CD4-positive, alpha-beta T cell (primary cell): ENCODE measurements around the gene MTG1. TPM values are rescaled to one million over a fixed set of nuclear protein-coding genes. Genes with fewer than 3 reads are reported as not detected.

Experiments used
- ATAC-seq: fragments of 200-7000 bp; cut with Tn5 transposase; one replicate; pipeline ENCODE4 v1.10.0; 2022; ENCODE audit warnings: mild to moderate bottlenecking; ENCODE audit not compliant: poor library complexity
- CTCF ChIA-PET: fragments of 350-600 bp; sonication (Branson Sonifier 250); formaldehyde crosslinking; loops from one replicate; lab custom pipeline; 2021; ENCODE audit warnings: antibody characterized with exemption, inconsistent platforms; lab: Charles Lee
- POLR2A ChIA-PET: fragments of 350-600 bp; sonication (Branson Sonifier 250); formaldehyde crosslinking; loops from one replicate; lab custom pipeline; 2021; ENCODE audit warnings: antibody characterized with exemption, inconsistent platforms; lab: Charles Lee
- DNase-seq, 14 experiments: peaks; one replicate each; pipeline ENCODE4 v3.0.0-alpha.2; 2013 to 2020; ENCODE audit warnings: mixed read lengths in 2 of 14
- H3K27ac ChIP-seq, 2 donors: one replicate each; pipeline versions ENCODE4 v1.5.1 to v1.7.0; 2013; ENCODE audit warnings: low read length in 2 of 2, low read depth in 1 of 2, mild to moderate bottlenecking in 1 of 2
- H3K27me3 ChIP-seq, 2 experiments: 1 replicate in 1 of 2; 2 replicates in 1 of 2; pipeline versions ENCODE4 v1.6.1 to v1.7.0; 2013; ENCODE audit warnings: low read length in 2 of 2, control low read depth in 1 of 2, mild to moderate bottlenecking in 1 of 2, moderate library complexity in 1 of 2; ENCODE audit not compliant: insufficient read depth in 2 of 2, control insufficient read depth in 1 of 2
- H3K36me3 ChIP-seq: one replicate; pipeline ENCODE4 v1.6.1; 2013; ENCODE audit warnings: low read length, control low read depth; ENCODE audit not compliant: insufficient read depth
- H3K4me1 ChIP-seq: one replicate; pipeline ENCODE4 v1.6.1; 2013; ENCODE audit warnings: low read length, control low read depth; ENCODE audit not compliant: insufficient read depth
- H3K4me3 ChIP-seq: one replicate; pipeline ENCODE4 v1.5.1; 2013; ENCODE audit warnings: mild to moderate bottlenecking, low read length, moderate library complexity
- H3K9me3 ChIP-seq, 2 experiments: 1 replicate in 1 of 2; 2 replicates in 1 of 2; pipeline versions ENCODE4 v1.6.1 to v1.7.0; 2013; ENCODE audit warnings: low read length in 2 of 2, mild to moderate bottlenecking in 2 of 2, control low read depth in 1 of 2, moderate library complexity in 1 of 2; ENCODE audit not compliant: control insufficient read depth in 1 of 2, insufficient read depth in 1 of 2
- H3K27ac Mint-ChIP-seq: one replicate; pipeline ENCODE4 v1.8.0; 2020; ENCODE audit warnings: mixed read lengths
- H3K27me3 Mint-ChIP-seq: one replicate; pipeline ENCODE4 v1.8.0; 2021; ENCODE audit warnings: mixed read lengths
- H3K36me3 Mint-ChIP-seq: one replicate; pipeline ENCODE4 v1.8.0; 2021; ENCODE audit warnings: low read depth, mixed read lengths
- H3K4me1 Mint-ChIP-seq: one replicate; pipeline ENCODE4 v1.8.0; 2021; ENCODE audit warnings: low read depth, mixed read lengths
- H3K4me3 Mint-ChIP-seq: one replicate; pipeline ENCODE4 v1.8.0; 2020; ENCODE audit warnings: mild to moderate bottlenecking, mixed read lengths
- H3K9me3 Mint-ChIP-seq: one replicate; pipeline ENCODE4 v1.8.0; 2020; ENCODE audit warnings: mixed read lengths
- intact Hi-C, 2 experiments: fragments of 100-400 bp; cut with DNase I in 1 of 2; cut with micrococcal nuclease in 1 of 2; formaldehyde crosslinking; loops; one replicate each; pipeline versions ENCODE4 v1.15.1 to v1.9.0; 2023 to 2025; cut with DNase I, micrococcal nuclease
- total RNA-seq, 174 experiments: library from RNA in 2 of 174; stranded (reverse) in 2 of 174; gene quantifications; one replicate each; pipeline ENCODE4 v1.2.3 and lab custom pipeline; 2021 to 2026
- TF ChIP-seq, protein P1 (sequence below): fragments of 200-600 bp; IDR thresholded peaks from one replicate; pipeline ENCODE4 v1.8.0; 2022; ENCODE audit warnings: antibody characterized with exemption, mild to moderate bottlenecking

The MTG1 gene
- total RNA-seq, 2 experiments from 2014 or later = 28.5 to 34.9 TPM

- Histone ChIP-seq H3K4me3 (no peak overlapping the region), H3K27ac (no peak overlapping the region), H3K27me3 (no peaks in the 10 kb centered on the region), H3K4me1 (peaks cover 39% of the 10 kb centered on the region), H3K36me3 (no peaks in the 10 kb centered on the region), H3K9me3 (no peaks in the 10 kb centered on the region)
- intact Hi-C loops = loop anchor here in 1 of 2 experiments (5.0 kb wide), 2 partner anchors 840 to 1070 kb away; partner anchors contain the start of genes INPP5A and STK32C
- Mint-ChIP-seq H3K4me3 (peak overlapping the region; percentile 87), H3K4me1 (peaks cover 4% of the 10 kb centered on the region), H3K9me3 (no peaks in the 10 kb centered on the region), H3K27me3 (no peaks in the 10 kb centered on the region), H3K36me3 (no peaks in the 10 kb centered on the region), H3K27ac (no peak overlapping the region)
- TF ChIP-seq, protein P1, sequence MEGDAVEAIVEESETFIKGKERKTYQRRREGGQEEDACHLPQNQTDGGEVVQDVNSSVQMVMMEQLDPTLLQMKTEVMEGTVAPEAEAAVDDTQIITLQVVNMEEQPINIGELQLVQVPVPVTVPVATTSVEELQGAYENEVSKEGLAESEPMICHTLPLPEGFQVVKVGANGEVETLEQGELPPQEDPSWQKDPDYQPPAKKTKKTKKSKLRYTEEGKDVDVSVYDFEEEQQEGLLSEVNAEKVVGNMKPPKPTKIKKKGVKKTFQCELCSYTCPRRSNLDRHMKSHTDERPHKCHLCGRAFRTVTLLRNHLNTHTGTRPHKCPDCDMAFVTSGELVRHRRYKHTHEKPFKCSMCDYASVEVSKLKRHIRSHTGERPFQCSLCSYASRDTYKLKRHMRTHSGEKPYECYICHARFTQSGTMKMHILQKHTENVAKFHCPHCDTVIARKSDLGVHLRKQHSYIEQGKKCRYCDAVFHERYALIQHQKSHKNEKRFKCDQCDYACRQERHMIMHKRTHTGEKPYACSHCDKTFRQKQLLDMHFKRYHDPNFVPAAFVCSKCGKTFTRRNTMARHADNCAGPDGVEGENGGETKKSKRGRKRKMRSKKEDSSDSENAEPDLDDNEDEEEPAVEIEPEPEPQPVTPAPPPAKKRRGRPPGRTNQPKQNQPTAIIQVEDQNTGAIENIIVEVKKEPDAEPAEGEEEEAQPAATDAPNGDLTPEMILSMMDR = no peak
- CTCF ChIA-PET = interaction anchor here (1.3 kb wide), 1 partner anchor 48 kb away, joined by 5 read pairs; no protein-coding TSS in a partner anchor
- ATAC-seq (no peak), DNase-seq (no peak)
- POLR2A ChIA-PET = interaction anchor here (0.6 to 3.5 kb wide), 5 partner anchors 11 to 41 kb away, joined by 3 to 19 read pairs (median 7); partner anchors contain the start of gene CALY
These were observed 16.7 kb upstream of the MTG1 start for GRCh38 chr10:133377025-133377817.

DNA sequence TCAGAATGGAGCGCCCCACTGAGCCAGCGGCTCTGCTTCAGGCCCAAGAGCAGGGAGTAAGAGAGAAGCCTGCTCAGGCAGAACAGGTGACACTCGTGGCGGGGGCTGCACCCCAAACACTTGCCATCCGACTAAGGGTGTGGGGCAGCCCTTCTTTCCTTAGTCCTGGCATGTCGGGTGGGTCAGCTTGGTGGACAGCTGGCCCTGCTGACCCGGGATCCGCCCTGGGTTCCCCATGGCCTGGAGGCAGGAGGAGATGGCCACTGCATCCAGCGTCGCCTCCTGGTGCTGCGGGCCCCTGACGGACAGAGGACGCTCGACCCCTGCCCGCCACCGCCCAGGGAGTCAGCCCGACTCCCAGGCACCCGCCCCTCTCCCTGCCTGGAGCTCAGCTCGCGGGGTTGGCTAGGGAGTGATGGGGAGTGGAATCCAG is 16.1 kb upstream of the MTG1 start:
- Mint-ChIP-seq H3K27me3 (no peaks in the 10 kb centered on the region), H3K27ac (peak overlapping the region; percentile 24), H3K36me3 (no peaks in the 10 kb centered on the region), H3K4me3 (peak overlapping the region; percentile 87), H3K9me3 (no peaks in the 10 kb centered on the region), H3K4me1 (peaks cover 4% of the 10 kb centered on the region)
- ChIA-PET CTCF (interaction anchor here (1.3 kb wide), 1 partner anchor 48 kb away, joined by 5 read pairs; no protein-coding TSS in a partner anchor), POLR2A (interaction anchor here (0.6 to 3.5 kb wide), 6 partner anchors 10 to 48 kb away, joined by 3 to 19 read pairs (median 6); partner anchors contain the start of gene CALY)
- Histone ChIP-seq H3K27me3 (no peaks in the 10 kb centered on the region), H3K9me3 (no peaks in the 10 kb centered on the region), H3K4me3 (peak overlapping the region; percentile 93), H3K4me1 (peaks cover 34% of the 10 kb centered on the region), H3K36me3 (no peaks in the 10 kb centered on the region), H3K27ac (peak overlapping the region in 1 of 2 donors; percentile 40)
- intact Hi-C loops = loop anchor here (2.0 to 5.0 kb wide), 3 partner anchors 49 to 1071 kb away; partner anchors contain the start of genes INPP5A (in 1 of the 2) and STK32C (in 1 of the 2)
- ATAC-seq = no peak
- TF ChIP-seq, protein P1 = no peak
- DNase-seq = no peak

DNA sequence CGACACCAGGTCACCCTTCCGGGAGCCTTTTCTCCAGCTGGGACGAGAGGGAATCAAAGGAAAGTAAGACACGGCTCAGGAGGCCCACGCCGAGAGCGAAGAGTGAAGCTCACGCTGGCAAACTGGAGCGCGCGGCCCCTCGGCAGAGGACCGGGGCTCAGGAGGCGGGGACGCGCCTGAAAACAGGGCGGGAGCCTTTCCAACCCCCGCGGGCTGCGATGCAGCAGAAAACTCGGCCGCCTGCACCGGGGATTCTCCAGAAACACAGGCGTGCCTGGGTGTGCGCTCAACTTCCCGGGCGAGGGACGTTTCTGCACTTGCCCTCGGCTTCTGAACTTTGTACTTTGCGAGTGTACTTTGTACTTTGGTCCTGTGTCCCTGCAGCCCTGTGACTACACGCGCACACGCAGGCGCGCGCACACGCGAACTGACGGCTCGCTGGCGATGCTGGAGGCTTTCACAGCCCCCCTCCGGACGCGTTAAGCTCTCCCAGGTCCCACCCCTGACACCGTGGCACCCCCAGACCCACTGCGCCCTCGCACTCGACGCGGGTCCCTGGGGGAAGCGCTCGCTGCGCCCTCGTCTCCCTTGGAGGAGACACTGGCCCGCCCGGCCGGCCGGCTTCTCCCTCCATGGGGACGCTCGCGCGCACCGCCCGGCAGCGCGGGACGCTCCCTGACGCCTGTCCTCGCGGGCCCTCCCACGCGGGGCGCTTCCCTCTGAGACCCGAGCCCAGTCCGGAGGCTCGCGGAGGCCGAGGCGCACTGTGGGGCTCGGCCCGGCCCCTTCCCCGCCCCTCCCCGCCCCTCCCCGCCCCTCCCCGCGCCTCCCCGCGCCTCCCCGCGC is 15.5 kb upstream of the MTG1 start:
- H3K9me3 Mint-ChIP-seq = no peaks in the 10 kb centered on the region

More for the DNA sequence above, 15.5 kb upstream of the MTG1 start:
- intact Hi-C loops = loop anchor here (2.0 to 5.0 kb wide), 3 partner anchors 50 to 1071 kb away; partner anchors contain the start of genes INPP5A (in 1 of the 2) and STK32C (in 1 of the 2)
- Histone ChIP-seq H3K9me3 (no peaks in the 10 kb centered on the region), H3K27me3 (no peaks in the 10 kb centered on the region), H3K4me1 (peaks cover 34% of the 10 kb centered on the region), H3K36me3 (no peaks in the 10 kb centered on the region), H3K4me3 (peak overlapping the region; percentile 93), H3K27ac (peak overlapping the region in 1 of 2 donors; percentile 40)
- ATAC-seq (peak; percentile 58), DNase-seq (peak; percentile 39 to 78 (median 53))
- TF ChIP-seq, protein P1 = no peak
- POLR2A ChIA-PET = interaction anchor here (0.9 to 3.5 kb wide), 5 partner anchors 9 to 49 kb away, joined by 3 to 19 read pairs (median 7); partner anchors contain the start of gene CALY
- CTCF ChIA-PET = interaction anchor here (1.3 kb wide), 1 partner anchor 49 kb away, joined by 5 read pairs; no protein-coding TSS in a partner anchor
- Mint-ChIP-seq H3K27me3 (no peaks in the 10 kb centered on the region), H3K36me3 (no peaks in the 10 kb centered on the region), H3K4me1 (peaks cover 4% of the 10 kb centered on the region), H3K27ac (peak overlapping the region; percentile 24), H3K4me3 (peak overlapping the region; percentile 87)
